Putamen (tissue), 1 donor: ENCODE results near the gene KREMEN1.

Source experiments
- DNase-seq: peaks from one replicate; pipeline ENCODE4 v3.0.0-alpha.2; 2016; ENCODE audit warnings: low spot score

Gene KREMEN1

GRCh38 chr22:29048822-29049654 lies 23.8 kb upstream of the KREMEN1 start:
- DNase-seq, result no peak

- no peak for DNase-seq
Observed at GRCh38 chr22:29049655-29050263, 23.1 kb upstream of the KREMEN1 start.

- DNase-seq, result no peak
Observed at GRCh38 chr22:29050457-29050856, 22.4 kb upstream of the KREMEN1 start.

GRCh38 chr22:29053048-29053702 lies 19.7 kb upstream of the KREMEN1 start:
- DNase-seq, result no peak

- DNase-seq, result no peak
Observed at GRCh38 chr22:29054251-29054767, 18.5 kb upstream of the KREMEN1 start.

- DNase-seq, result no peak
Observed at GRCh38 chr22:29055192-29055830, 17.5 kb upstream of the KREMEN1 start.

GRCh38 chr22:29056472-29056871 lies 16.4 kb upstream of the KREMEN1 start:
- DNase-seq, result no peak

- no peak for DNase-seq
Observed at GRCh38 chr22:29060251-29060869, 12.5 kb upstream of the KREMEN1 start.

GRCh38 chr22:29060931-29061330 lies 11.9 kb upstream of the KREMEN1 start:
- no peak for DNase-seq

GRCh38 chr22:29061773-29062172 lies 11.1 kb upstream of the KREMEN1 start, which contains the start of gene C22orf31:
C22orf31 (minus strand) TSS chr22:29061831; CDS start chr22:29061792, 39 bp downstream.
- no peak for DNase-seq

- no peak for DNase-seq
Observed at GRCh38 chr22:29062286-29062821, 10.5 kb upstream of the KREMEN1 start.

GRCh38 chr22:29065468-29066190 lies 7.2 kb upstream of the KREMEN1 start:
- DNase-seq, result no peak

- DNase-seq, result no peak
Observed at GRCh38 chr22:29069463-29069862, 3.4 kb upstream of the KREMEN1 start.

- no peak for DNase-seq
Observed at GRCh38 chr22:29070490-29070889, 2.3 kb upstream of the KREMEN1 start.

GRCh38 chr22:29071261-29072045 lies 1.4 kb upstream of the KREMEN1 start:
- no peak for DNase-seq

- peak; percentile 83 for DNase-seq
Observed at GRCh38 chr22:29072193-29072978, 449 bp upstream of the KREMEN1 start.

GRCh38 chr22:29073618-29074275 lies 912 bp downstream of the KREMEN1 start:
- DNase-seq, result no peak

GRCh38 chr22:29074276-29074772 lies 1.5 kb downstream of the KREMEN1 start:
- no peak for DNase-seq
